OCI-LY1 (cell line): ENCODE results near the gene FOXC2.

Experiments
- H2AFZ ChIP-seq: fragments of 200-600 bp; sonication (generic), shearing (Covaris generic); 2 replicates; pipeline ENCODE4 v1.6.0; 2014; ENCODE audit warnings: antibody characterized with exemption, mild to moderate bottlenecking, low read length
- H3F3A ChIP-seq: fragments of 200-600 bp; sonication (generic), shearing (Covaris generic); 2 replicates; pipeline ENCODE4 v1.6.0; 2014; ENCODE audit warnings: mild to moderate bottlenecking, antibody characterized with exemption, low read length, moderate library complexity; ENCODE audit not compliant: insufficient read depth
- H3K27ac ChIP-seq: fragments of 200-600 bp; sonication (generic); 2 replicates; pipeline ENCODE4 v1.5.1; 2014; ENCODE audit warnings: low read length, mixed run types, mild to moderate bottlenecking, low read depth; ENCODE audit not compliant: poor library complexity, severe bottlenecking
- H3K27me3 ChIP-seq: fragments of 200-600 bp; sonication (generic); 2 replicates; pipeline ENCODE4 v1.6.0; 2014; ENCODE audit warnings: antibody characterized with exemption, mild to moderate bottlenecking, low read length, moderate library complexity; ENCODE audit not compliant: insufficient read depth
- H3K36me3 ChIP-seq: fragments of 200-600 bp; sonication (generic); 2 replicates; pipeline ENCODE4 v1.6.1; 2014; ENCODE audit warnings: mild to moderate bottlenecking, antibody characterized with exemption, low read length, moderate library complexity, mixed read lengths; ENCODE audit not compliant: insufficient read depth
- H3K4me1 ChIP-seq: fragments of 200-600 bp; sonication (generic); 2 replicates; pipeline ENCODE4 v1.5.1; 2014; ENCODE audit warnings: mild to moderate bottlenecking, low read length, moderate library complexity; ENCODE audit not compliant: insufficient read depth, severe bottlenecking
- H3K4me2 ChIP-seq: fragments of 200-600 bp; sonication (generic), shearing (Covaris generic); 2 replicates; pipeline ENCODE4 v1.6.1; 2014; ENCODE audit warnings: low read length
- H3K4me3 ChIP-seq: fragments of 200-600 bp; sonication (generic); 2 replicates; pipeline ENCODE4 v1.5.1; 2014; ENCODE audit warnings: low read length, low read depth, mild to moderate bottlenecking, mixed read lengths; ENCODE audit not compliant: poor library complexity, severe bottlenecking
- H3K79me2 ChIP-seq: fragments of 200-600 bp; shearing (Covaris generic); 2 replicates; pipeline ENCODE4 v1.6.1; 2016; ENCODE audit warnings: mixed run types, low read length, mixed read lengths; ENCODE audit not compliant: insufficient read depth
- H3K9ac ChIP-seq: fragments of 200-600 bp; sonication (generic), shearing (Covaris generic); 2 replicates; pipeline ENCODE4 v1.6.1; 2014; ENCODE audit warnings: mild to moderate bottlenecking, low read length, mixed read lengths
- H3K9me2 ChIP-seq: fragments of 200-600 bp; sonication (generic), shearing (Covaris generic); 2 replicates; pipeline ENCODE4 v1.6.1; 2014; ENCODE audit warnings: low read depth, mild to moderate bottlenecking, low read length, mixed read lengths
- H3K9me3 ChIP-seq: fragments of 200-600 bp; shearing (Covaris generic); 2 replicates; pipeline ENCODE4 v1.6.1; 2014; ENCODE audit warnings: low read length, mixed read lengths
- H4K20me1 ChIP-seq: fragments of 200-600 bp; sonication (generic), shearing (Covaris generic); 2 replicates; pipeline ENCODE4 v1.6.0; 2016; ENCODE audit warnings: mild to moderate bottlenecking, low read length; ENCODE audit not compliant: insufficient read depth
- EZH2 ChIP-seq: fragments of 200-600 bp; sonication (generic), shearing (Covaris generic); IDR thresholded peaks from 2 replicates; pipeline ENCODE4 v1.8.0; 2017; ENCODE audit warnings: borderline replicate concordance, mixed run types, mild to moderate bottlenecking, antibody characterized with exemption, low read length, moderate library complexity, mixed read lengths
- TF ChIP-seq, protein P1 (sequence below): fragments of 200-600 bp; sonication (generic), shearing (Covaris generic); IDR thresholded peaks from 2 replicates; pipeline ENCODE4 v1.5.1; 2017; ENCODE audit warnings: mild to moderate bottlenecking, antibody characterized with exemption, low read length, moderate library complexity, mixed read lengths

The FOXC2 gene

DNA sequence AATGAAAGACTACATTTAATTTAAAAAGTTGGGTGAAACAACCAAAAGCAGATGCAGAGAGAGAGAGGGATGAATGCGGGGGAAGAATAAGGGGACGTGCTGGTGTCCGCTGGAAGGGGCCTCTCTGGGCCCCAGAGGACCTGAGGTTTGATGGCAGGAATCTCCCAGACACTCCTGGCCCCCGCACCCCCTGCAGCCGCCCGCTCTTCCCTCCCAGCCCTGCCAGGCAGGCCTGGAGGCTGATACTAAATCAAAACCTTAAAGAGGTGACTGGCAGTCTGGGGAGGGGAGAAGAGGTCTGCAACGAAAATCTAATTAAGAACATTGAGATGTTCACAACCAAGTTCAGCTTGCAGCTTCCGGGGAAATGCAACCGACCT, 14.2 kb downstream of the FOXC2 start:
- Histone ChIP-seq H3K4me3 (no peak overlapping the region), H3K27me3 (no peaks in the 10 kb centered on the region), H3K9me3 (no peaks in the 10 kb centered on the region), H3K9ac (no peak overlapping the region), H3K4me2 (no peak overlapping the region), H3K79me2 (no peaks in the 10 kb centered on the region), H3K9me2 (no peaks in the 10 kb centered on the region), H2AFZ (no peak overlapping the region), H3K4me1 (peaks cover 23% of the 10 kb centered on the region), H3F3A (no peaks in the 10 kb centered on the region), H4K20me1 (no peaks in the 10 kb centered on the region), H3K27ac (no peak overlapping the region), H3K36me3 (peaks cover 51% of the 10 kb centered on the region)
- no peak for TF ChIP-seq EZH2
- TF ChIP-seq, protein P1, sequence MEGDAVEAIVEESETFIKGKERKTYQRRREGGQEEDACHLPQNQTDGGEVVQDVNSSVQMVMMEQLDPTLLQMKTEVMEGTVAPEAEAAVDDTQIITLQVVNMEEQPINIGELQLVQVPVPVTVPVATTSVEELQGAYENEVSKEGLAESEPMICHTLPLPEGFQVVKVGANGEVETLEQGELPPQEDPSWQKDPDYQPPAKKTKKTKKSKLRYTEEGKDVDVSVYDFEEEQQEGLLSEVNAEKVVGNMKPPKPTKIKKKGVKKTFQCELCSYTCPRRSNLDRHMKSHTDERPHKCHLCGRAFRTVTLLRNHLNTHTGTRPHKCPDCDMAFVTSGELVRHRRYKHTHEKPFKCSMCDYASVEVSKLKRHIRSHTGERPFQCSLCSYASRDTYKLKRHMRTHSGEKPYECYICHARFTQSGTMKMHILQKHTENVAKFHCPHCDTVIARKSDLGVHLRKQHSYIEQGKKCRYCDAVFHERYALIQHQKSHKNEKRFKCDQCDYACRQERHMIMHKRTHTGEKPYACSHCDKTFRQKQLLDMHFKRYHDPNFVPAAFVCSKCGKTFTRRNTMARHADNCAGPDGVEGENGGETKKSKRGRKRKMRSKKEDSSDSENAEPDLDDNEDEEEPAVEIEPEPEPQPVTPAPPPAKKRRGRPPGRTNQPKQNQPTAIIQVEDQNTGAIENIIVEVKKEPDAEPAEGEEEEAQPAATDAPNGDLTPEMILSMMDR, result no peak

GRCh38 chr16:86581458-86581857, 14.8 kb downstream of the FOXC2 start:
- no peaks in the 10 kb centered on the region for H3K9me2 ChIP-seq
- TF ChIP-seq, protein P1, result no peak
- no peak for TF ChIP-seq EZH2
- H3K36me3 ChIP-seq, result peaks cover 45% of the 10 kb centered on the region
- peaks cover 20% of the 10 kb centered on the region for H3K4me1 ChIP-seq
- H3K9me3 ChIP-seq, result no peaks in the 10 kb centered on the region
- no peaks in the 10 kb centered on the region for H3F3A ChIP-seq
- no peak overlapping the region for H2AFZ ChIP-seq
- no peaks in the 10 kb centered on the region for H3K79me2 ChIP-seq
- H3K4me3 ChIP-seq, result no peak overlapping the region
- H4K20me1 ChIP-seq, result no peaks in the 10 kb centered on the region
- no peaks in the 10 kb centered on the region for H3K27me3 ChIP-seq
- no peak overlapping the region for H3K27ac ChIP-seq
- no peak overlapping the region for H3K9ac ChIP-seq
- no peak overlapping the region for H3K4me2 ChIP-seq

DNA sequence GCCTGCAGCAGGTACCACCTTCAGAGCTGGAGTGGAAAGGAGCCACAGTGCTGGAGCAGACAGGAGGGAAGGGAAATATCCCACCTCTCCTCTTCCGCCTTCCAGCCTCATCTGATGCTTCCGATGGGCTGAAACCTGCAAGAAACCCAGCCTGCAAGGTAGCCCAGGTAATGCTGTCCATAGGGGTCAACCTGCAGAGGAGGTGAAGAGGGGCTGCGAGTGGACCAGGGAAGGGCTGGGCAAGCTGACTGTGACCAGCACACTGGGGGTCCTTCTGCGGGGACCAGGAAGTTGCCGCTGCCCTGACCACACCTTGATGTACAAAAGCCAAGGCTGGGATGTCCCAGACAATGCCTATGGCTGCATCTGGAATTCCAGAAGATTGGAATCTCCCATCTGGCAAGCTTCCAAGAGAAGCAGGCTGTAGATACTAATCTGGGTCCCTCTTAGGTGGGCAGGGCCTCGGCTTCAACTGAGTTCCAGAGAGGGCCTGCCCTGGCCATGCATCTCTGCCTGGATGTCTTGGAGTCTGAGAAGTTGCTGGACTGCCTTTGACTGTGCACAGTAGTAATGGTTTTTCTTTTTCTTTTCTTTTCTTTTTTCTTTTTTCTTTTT, 17.5 kb downstream of the FOXC2 start:
- Histone ChIP-seq H3K4me2 (no peak overlapping the region), H3K79me2 (no peaks in the 10 kb centered on the region), H3K36me3 (peaks cover 41% of the 10 kb centered on the region), H3K4me3 (no peak overlapping the region), H3K27me3 (no peaks in the 10 kb centered on the region), H3K9ac (no peak overlapping the region), H3K9me3 (no peaks in the 10 kb centered on the region), H3K27ac (no peak overlapping the region), H3K4me1 (peaks cover 5% of the 10 kb centered on the region), H3F3A (no peaks in the 10 kb centered on the region), H4K20me1 (no peaks in the 10 kb centered on the region), H2AFZ (no peak overlapping the region), H3K9me2 (no peaks in the 10 kb centered on the region)
- no peak for TF ChIP-seq EZH2
- TF ChIP-seq, protein P1, result no peak
